DOHH2 (cell line): ENCODE measurements around the gene PDE3B.

Experiments used
- H3F3A ChIP-seq: fragments of 200-600 bp; sonication (generic), shearing (Covaris generic); 2 replicates; pipeline ENCODE4 v1.6.0; 2016; ENCODE audit warnings: antibody characterized with exemption, mild to moderate bottlenecking; ENCODE audit not compliant: control insufficient read depth, insufficient read depth
- H3K27ac ChIP-seq: fragments of 200-600 bp; sonication (generic); 2 replicates; pipeline ENCODE4 v1.5.1; 2014; ENCODE audit warnings: low read depth, mild to moderate bottlenecking, low read length, moderate library complexity
- H3K27me3 ChIP-seq: fragments of 200-600 bp; sonication (generic); 2 replicates; pipeline ENCODE4 v1.6.1; 2014; ENCODE audit warnings: mild to moderate bottlenecking, low read length, mixed read lengths; ENCODE audit not compliant: control insufficient read depth
- H3K36me3 ChIP-seq: fragments of 200-600 bp; sonication (generic); 2 replicates; pipeline ENCODE4 v1.6.1; 2014; ENCODE audit warnings: mild to moderate bottlenecking, low read length, moderate library complexity, mixed read lengths; ENCODE audit not compliant: control insufficient read depth
- H3K4me1 ChIP-seq: fragments of 200-600 bp; sonication (generic); 2 replicates; pipeline ENCODE4 v1.6.1; 2014; ENCODE audit warnings: mild to moderate bottlenecking, low read length, mixed read lengths; ENCODE audit not compliant: control insufficient read depth
- H3K4me2 ChIP-seq: fragments of 200-600 bp; sonication (generic); 2 replicates; pipeline ENCODE4 v1.6.0; 2014; ENCODE audit warnings: mild to moderate bottlenecking, low read length, moderate library complexity
- H3K4me3 ChIP-seq: fragments of 200-600 bp; sonication (generic); 2 replicates; pipeline ENCODE4 v1.5.1; 2014; ENCODE audit warnings: mild to moderate bottlenecking, low read length, mixed read lengths
- H3K79me2 ChIP-seq: fragments of 200-600 bp; sonication (generic); 2 replicates; pipeline ENCODE4 v1.6.1; 2014; ENCODE audit warnings: mild to moderate bottlenecking, low read length, mixed read lengths; ENCODE audit not compliant: control insufficient read depth
- H3K9me2 ChIP-seq: fragments of 200-600 bp; sonication (generic); replicated peaks from 2 replicates; pipeline ENCODE4 v1.6.1; 2014; ENCODE audit warnings: mild to moderate bottlenecking, low read length, mixed read lengths; ENCODE audit not compliant: control insufficient read depth
- H3K9me3 ChIP-seq: fragments of 200-600 bp; sonication (generic); 2 replicates; pipeline ENCODE4 v1.6.1; 2014; ENCODE audit warnings: antibody characterized with exemption, low read length, mixed read lengths; ENCODE audit not compliant: control insufficient read depth, insufficient read depth
- H4K20me1 ChIP-seq: fragments of 200-600 bp; sonication (generic); 2 replicates; pipeline ENCODE4 v1.6.0; 2014; ENCODE audit warnings: low read depth, mild to moderate bottlenecking, antibody characterized with exemption, low read length, moderate library complexity; ENCODE audit not compliant: control insufficient read depth, insufficient read depth
- CTCF ChIP-seq: fragments of 200-600 bp; sonication (generic); IDR thresholded peaks from one replicate; pipeline ENCODE4 v1.5.1; 2014; ENCODE audit warnings: antibody characterized with exemption, mild to moderate bottlenecking, low read depth, low read length; ENCODE audit not compliant: poor library complexity, severe bottlenecking
- EZH2phosphoT487 ChIP-seq: fragments of 200-600 bp; sonication (generic); IDR thresholded peaks from 2 replicates; pipeline ENCODE4 v1.6.1; 2017; ENCODE audit warnings: borderline replicate concordance, mild to moderate bottlenecking, antibody characterized with exemption, low read length, moderate library complexity, mixed read lengths

Gene PDE3B

GRCh38 chr11:14852571-14853177, 209.1 kb downstream of the PDE3B start:
- no peaks in the 10 kb centered on the region for H3K36me3 ChIP-seq
- H3K9me3 ChIP-seq = no peaks in the 10 kb centered on the region
- no peaks in the 10 kb centered on the region for H3F3A ChIP-seq
- H3K4me2 ChIP-seq = no peak overlapping the region
- H3K4me1 ChIP-seq = no peaks in the 10 kb centered on the region
- H4K20me1 ChIP-seq = no peaks in the 10 kb centered on the region
- no peaks in the 10 kb centered on the region for H3K79me2 ChIP-seq
- H3K9me2 ChIP-seq = no peaks in the 10 kb centered on the region
- H3K27ac ChIP-seq = no peak overlapping the region
- no peak for TF ChIP-seq CTCF
- no peak for TF ChIP-seq EZH2phosphoT487
- H3K27me3 ChIP-seq = peaks cover 3% of the 10 kb centered on the region; the same call in 1 of the 2 replicates
- H3K4me3 ChIP-seq = no peak overlapping the region

- no peaks in the 10 kb centered on the region for H3K36me3 ChIP-seq
- H3K9me3 ChIP-seq = no peaks in the 10 kb centered on the region
- no peak overlapping the region for H3K4me2 ChIP-seq
- no peaks in the 10 kb centered on the region for H4K20me1 ChIP-seq
- no peaks in the 10 kb centered on the region for H3K4me1 ChIP-seq
- no peak overlapping the region for H3K4me3 ChIP-seq
- no peaks in the 10 kb centered on the region for H3K9me2 ChIP-seq
- no peaks in the 10 kb centered on the region for H3F3A ChIP-seq
- no peak overlapping the region for H3K27ac ChIP-seq
- H3K79me2 ChIP-seq = no peaks in the 10 kb centered on the region
- peaks cover 3% of the 10 kb centered on the region; the same call in 1 of the 2 replicates for H3K27me3 ChIP-seq
- no peak for TF ChIP-seq CTCF
- TF ChIP-seq EZH2phosphoT487 = no peak
These were observed 210.5 kb downstream of the PDE3B start for GRCh38 chr11:14854057-14854456.

- H4K20me1 ChIP-seq = no peaks in the 10 kb centered on the region
These were observed 212.3 kb downstream of the PDE3B start for GRCh38 chr11:14855890-14856289.

More at GRCh38 chr11:14855890-14856289, 212.3 kb downstream of the PDE3B start:
- no peak for TF ChIP-seq CTCF
- TF ChIP-seq EZH2phosphoT487 = no peak
- Histone ChIP-seq H3K9me2 (no peaks in the 10 kb centered on the region), H3F3A (no peaks in the 10 kb centered on the region), H3K4me2 (no peak overlapping the region), H3K27ac (no peak overlapping the region), H3K9me3 (no peaks in the 10 kb centered on the region), H3K4me3 (no peak overlapping the region), H3K27me3 (peaks cover 3% of the 10 kb centered on the region; the same call in 1 of the 2 replicates), H3K4me1 (no peaks in the 10 kb centered on the region), H3K79me2 (no peaks in the 10 kb centered on the region), H3K36me3 (no peaks in the 10 kb centered on the region)
